Pulmonary artery endothelial cell (primary cell): Measurements from ENCODE around the gene COMP. TPM values are rescaled to one million over a fixed set of nuclear protein-coding genes. Genes with fewer than 3 reads are reported as not detected.
A peak's percentile ranks its signal among the peaks of the same experiment; 100 is the strongest.
"Not testable (repeated sequence)": the region's sequence is repeated elsewhere in the genome, so short reads cannot be mapped to it uniquely, and the experiment has no call there.

Experiments
- DNase-seq: peaks from one replicate; pipeline ENCODE4 v3.0.0-alpha.2; 2011; ENCODE audit warnings: low read depth, low spot score
- total RNA-seq: library from RNA; depleted of rRNA; stranded (reverse); fragments of >200 nt; gene quantifications from 2 replicates; pipeline ENCODE4 v1.2.3, GENCODE V29; 2014

The COMP gene
- total RNA-seq, 1 donor from 2014 or later: not detected

- no peak for DNase-seq
Measured at GRCh38 chr19:18749362-18750231, 41.5 kb downstream of the COMP start.

- DNase-seq: no peak
Measured at GRCh38 chr19:18746401-18747325, 44.4 kb downstream of the COMP start.

DNA sequence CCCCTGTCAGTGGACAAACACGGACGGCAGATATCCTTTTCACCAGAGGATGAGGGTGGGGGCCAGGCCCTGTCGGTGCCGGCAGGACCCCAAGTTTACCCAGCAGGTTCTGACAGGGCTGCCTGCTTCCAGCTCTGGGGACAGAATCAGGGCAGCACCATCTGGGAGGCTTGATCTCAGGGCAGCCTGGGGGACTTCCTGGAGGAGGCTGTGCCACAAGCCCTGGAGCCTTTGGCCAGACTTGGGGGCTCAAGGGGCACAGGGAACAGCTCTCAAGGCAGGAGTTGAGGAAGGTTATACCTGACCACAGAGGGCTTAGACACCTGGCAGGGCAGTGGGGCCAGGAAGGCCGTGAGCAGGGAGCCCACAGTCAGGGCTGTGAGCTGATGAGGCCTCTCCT is 45.2 kb downstream of the COMP start:
- DNase-seq: no peak

GRCh38 chr19:18745012-18745735 is 45.9 kb downstream of the COMP start:
- DNase-seq: no peak

DNA sequence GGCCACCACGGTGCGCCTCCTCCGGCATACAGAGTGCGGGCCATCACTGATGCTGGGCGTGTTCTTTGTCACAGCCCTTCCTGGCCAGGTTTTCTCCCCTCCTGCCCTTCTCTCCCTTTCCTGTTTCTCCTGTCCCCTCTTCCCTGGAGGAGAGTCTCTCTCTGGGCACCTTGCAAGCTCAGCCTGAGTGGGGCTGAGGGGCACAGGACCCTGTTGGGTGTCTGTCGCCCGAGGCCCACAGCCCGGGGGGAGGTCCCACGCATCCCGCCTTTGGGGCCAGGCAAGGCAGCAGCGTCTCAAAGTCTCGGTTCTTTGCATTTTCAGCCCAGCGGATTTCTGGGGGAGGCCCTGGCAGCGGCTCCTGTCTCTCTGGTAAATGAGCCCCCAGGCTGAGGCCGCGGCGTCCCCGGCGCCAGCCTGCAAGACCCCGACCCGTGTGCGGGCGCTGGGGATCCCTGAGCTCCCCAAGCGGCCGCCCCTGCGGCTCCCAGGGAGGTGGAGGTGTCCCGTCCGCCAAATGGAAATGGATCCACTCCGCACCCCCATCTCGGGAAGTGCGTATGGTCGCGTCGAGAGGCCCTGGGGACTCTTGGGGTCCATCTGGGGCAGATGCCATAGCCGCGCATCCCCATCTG is 47.2 kb downstream of the COMP start:
- DNase-seq: no peak

GRCh38 chr19:18742838-18743783 is 48.0 kb downstream of the COMP start:
- no peak for DNase-seq

DNA sequence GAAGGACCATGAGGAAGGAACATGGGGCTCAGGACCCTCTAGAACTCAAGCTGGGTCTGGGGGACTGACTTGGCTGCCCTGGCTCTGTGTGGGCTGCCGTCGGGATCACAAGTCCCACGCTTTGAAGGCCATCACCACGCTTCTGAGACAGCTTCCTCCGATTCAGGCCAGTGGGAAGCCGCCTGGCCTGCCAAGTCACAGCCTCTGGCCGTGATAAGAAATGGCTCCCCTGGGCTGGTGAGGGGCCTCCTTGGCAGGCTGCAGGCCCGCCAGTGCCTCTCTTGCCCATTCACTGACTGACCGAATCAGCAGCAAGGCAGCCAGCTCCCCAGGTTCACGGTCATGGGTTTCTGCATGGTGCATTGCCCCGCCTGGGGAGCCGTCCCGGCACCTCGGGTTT is 48.8 kb downstream of the COMP start:
- DNase-seq: no peak

DNA sequence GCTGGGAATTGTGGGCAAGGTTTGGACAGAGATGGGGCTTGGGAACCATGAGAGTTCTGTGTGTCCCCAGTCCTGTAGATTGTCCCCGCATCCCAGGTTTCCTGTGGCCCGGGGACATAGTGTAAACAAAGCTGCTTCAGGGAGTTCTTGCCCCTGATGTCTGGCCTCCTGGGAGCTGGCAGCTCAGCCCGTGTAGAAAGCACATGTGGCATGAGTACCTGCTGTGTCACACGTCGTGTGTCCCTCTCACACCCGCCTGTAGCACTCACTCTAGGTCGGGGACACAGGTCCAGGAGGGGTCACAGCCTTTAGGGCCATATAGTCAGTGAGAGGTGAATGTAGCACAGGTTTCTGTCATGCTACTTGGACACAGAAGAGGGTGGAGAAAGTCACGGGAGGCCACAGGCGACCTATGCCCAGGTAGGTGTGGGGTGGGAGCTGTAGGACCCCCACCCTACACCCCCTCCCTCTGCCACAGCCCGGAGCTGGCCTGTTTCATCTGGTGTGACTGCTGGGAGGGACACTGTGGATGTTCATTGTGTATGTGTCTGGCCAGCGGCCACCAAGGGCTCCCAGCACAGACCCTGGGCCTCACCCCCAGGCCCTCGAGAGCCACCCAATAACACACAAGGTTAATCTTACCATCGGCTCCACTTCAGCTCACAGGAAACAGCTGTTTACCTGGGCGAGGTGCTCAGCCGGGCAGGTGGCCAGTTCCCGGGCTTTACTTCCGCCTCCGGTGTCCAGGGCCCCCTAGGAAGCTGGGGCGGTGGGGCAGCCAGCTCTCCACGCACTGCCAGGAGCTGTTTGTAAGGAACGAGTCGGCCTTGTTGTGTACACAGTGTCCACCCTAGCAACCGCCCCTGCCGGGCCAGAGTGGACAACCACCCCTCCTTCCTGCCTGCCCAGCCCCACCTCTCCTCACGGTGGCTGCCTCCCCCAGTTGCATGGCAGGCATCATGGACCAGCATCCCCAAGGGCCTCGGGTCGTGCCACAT is 49.7 kb downstream of the COMP start:
- peak; percentile 7 for DNase-seq

- DNase-seq: no peak
Measured at GRCh38 chr19:18738961-18739690, 52.0 kb downstream of the COMP start.

DNA sequence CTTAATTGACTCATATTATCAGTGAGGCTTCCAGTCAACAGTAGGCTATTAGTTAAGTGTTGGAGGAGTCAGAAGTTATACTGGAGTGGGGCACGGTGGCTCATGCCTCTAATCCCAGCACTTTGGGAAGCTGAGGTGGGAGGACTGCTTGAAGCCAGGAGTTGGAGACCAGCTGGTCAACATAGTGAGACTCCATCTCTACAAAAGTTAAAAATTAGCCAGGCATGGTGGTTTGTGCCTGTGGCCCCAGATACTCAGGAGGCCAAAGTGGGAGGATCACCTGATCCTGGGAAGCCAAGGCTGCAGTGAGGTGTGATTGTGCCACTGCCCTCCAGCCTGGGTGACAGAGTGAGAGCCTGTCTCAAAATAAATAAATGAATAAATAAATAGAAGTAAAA is 53.2 kb downstream of the COMP start:
- no peak for DNase-seq

DNA sequence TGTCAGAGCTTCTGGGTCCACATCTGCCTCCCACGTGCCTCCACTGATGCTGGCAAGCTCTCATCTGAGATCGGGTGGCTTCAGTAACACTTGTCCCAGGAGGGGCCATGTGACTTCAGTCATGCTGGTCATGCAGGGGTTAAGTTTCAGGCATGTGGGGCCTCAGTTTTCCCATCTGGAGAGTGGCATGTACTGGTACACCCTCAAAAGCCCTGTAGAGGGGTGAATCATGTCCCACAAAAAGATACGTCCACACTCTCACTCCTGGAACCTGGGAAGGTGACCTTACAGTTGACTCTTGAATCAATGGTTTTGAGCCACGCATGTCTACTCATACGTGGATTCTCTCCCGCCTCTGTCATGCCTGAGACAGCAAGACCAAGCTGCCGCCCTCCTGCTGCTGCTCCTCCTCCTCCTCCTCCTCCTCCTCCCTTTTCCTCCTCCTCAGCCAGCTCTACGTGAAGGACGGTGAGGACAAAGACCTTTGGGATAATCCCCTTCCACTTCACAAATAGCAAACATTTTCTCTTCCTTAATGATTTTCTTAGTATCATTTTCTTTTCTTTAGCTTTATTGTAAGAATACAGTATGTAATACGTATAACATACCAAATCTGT is 53.7 kb downstream of the COMP start:
- DNase-seq: no peak

DNA sequence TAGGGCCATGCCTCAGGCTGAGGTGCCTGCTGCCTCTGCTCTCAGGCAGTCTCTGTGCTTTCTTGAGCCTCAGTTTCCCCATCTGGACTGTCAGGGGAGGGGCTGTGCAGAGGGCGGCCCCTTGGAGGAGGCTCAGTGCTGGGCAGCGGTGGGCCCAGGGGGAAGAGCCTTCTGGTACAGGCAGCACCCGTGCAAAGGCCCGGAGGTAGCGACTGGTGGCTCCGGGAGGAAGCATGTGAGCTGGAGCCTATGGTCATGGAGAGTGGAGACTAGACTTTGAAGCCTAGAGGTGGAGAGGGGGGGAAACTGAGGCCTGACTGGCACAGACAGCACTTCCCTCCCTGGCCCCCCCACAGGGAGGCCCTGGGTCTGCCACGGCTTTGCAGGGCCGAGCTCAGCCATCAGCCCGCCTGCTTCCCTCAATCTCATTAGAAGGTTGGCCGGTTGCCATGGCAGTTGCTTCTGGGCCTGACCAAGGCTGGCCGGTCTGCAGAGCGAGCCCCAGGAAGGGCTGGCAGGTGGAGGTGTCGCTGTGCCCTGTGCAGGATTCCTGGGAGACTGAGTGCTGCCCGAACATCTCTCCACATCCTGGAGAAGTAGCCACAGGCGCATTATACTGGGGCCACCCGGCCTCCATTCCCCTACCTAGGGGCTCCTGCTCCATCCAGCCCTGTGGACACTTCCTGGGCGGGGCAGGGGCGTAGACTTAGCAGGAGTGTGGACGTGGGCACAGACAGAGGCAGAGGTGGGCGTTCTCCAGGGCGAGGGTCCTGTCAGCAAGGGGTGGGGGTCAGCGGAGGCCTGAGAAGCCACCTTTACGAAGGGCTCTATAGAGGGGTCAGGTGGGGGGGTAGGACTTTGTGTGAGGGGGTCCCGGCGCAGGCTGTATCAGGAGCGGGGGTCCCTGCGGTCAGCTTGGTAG is 54.4 kb downstream of the COMP start:
- DNase-seq: no peak

DNA sequence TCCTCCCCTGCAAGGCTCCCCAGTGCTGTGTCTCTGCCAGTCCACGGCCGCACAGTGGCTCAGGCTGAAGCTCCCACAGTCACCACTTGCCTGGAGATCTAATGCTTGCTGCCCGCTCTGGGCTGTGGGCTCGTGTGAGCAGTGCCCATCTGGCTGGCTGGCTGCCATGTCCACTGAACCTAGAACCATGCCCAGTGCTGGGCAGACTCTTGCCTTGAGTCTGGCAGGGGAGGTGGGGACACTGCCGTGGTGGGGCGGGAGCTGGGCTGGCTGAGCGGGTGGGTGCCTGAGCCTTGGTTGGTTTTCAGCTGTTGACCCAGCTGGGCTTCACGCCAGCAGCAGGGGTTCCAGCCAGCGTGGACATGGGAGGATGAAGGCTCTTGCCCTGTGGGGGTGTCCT is 55.4 kb downstream of the COMP start:
- DNase-seq: no peak

DNA sequence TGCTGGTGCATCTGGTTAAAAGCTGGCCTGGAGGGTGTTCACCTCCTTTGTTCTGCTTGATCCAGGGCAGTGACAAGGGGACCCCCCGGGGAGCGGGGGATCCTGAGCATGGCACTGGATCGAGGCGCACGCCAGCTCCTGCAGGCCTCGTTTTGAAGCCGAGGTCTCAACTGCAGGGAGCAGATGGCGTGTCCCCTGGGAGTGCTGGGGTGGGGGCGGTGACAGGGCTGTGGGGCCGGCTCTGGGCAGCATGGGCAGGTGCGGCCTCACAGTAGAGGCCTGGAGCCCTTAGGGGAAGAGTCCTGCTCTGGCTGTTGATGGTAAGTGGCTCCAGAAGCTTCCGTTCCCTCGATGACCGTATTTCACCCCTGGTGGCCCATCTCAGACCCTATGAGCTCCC is 55.8 kb downstream of the COMP start:
- no peak for DNase-seq

DNA sequence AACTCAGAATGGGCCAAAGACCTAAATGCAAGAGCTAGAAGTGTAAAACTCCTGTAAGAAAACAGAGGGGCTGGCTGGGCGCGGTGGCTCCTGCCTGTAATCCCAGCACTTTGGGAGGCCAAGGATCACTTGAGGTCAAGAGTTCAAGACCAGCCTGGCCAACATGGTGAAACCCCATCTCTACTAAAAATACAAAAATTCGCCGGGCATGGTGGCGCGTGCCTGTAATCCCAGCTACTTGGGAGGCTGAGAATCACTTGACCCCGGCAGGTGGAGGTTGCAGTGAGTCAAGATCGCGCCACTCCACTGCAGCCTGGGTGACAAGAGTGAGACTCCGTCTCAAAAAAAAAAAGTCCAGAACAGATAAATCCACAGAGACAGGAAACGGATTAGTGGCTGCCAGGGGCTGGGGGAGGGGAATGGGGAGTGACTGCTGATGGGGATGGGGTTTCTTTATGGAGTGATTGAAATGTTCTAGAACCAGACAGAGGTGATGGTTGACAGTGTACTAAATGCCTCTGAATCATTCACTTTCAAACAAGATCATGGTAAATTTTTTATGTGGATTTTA is 57.3 kb downstream of the COMP start:
- not testable (repeated sequence) for DNase-seq

GRCh38 chr19:18733196-18733647 is 57.9 kb downstream of the COMP start:
- DNase-seq: no peak
